HG03571 (cell line): ENCODE measurements around the gene ZBTB24.

Source experiments
- ATAC-seq: cut with Tn5 transposase; IDR thresholded peaks from one replicate; pipeline ENCODE4 v1.9.1; 2021; ENCODE audit not compliant: unreplicated experiment

Gene ZBTB24

DNA sequence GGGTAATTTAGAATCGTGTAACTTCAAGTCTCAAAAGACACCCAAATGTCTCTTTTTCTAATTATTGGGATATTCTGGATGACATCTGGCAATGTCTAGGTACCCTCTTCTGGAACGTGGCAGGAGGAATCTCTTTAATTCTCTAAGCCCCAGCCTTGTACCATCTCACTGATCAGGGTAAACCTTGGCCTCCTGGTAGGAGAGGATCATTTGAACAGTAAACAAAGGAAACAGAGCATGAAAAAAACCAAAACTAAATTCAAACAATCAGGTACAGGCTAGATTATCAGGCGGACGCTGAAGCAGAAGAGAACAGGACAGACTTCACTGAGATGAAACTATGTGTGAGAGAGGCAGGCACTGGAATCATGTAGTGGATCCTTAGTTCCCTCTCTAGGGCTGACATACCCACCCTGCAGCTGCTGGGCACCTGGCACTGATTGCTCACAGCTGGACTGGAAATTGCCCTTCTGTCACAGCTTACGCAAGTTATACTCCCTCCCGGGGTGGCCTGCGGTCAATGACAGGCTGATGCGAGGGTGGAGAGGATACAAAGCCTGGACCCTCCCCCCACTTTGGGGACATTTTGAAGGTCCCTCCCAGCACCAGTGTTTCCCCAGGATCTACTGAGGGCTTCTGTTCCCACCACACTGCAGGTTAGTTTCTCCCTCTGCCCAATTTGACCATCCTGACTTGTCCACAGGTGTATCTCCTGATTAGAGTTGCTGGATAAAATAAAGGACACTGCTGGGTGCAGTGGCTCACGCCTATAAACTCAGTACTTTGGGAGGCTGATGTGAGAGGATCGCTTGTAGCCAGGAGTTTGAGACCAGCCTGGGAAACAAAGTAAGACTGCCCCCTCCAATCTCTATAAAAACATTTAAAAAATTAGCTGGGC lies 20.6 kb upstream of the ZBTB24 start:
- no peak for ATAC-seq

DNA sequence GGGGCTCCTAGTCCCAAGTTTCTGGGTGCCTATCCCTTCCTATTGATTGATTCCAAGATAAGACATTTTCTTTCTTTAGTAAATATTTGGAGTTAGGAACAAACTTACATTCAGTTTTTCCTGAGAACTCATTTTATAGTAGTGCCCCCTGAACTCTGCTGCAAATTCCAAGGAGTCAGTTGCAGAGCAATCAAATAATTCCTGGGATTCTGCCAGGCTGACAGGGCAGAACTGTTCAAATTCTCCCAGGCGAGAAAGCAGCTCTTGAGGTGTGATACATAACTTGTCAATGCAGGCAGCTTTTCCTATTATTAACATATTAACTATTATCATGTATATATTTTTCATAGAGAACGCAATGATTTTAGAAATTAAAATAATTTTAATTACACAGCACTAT lies 15.9 kb upstream of the ZBTB24 start:
- no peak for ATAC-seq

DNA sequence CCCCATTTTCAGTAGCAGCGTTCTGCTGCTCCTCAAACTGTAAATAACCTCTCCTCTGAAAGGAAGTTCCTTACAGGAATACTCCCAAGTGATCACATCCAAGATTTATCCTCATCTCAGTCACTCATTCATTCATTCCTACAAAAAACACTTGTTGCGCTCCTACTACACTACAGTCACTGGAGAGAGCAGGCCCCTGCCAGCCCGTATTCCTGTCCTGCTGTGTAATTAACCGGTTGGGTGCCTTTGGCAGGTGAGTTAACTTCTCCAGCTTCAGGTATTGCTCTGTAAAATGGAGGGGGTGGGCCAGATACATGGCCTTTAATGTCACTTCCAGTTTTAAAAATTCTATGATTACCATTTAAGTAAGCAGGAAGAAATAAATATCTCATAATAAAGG lies 15.0 kb upstream of the ZBTB24 start:
- no peak for ATAC-seq

DNA sequence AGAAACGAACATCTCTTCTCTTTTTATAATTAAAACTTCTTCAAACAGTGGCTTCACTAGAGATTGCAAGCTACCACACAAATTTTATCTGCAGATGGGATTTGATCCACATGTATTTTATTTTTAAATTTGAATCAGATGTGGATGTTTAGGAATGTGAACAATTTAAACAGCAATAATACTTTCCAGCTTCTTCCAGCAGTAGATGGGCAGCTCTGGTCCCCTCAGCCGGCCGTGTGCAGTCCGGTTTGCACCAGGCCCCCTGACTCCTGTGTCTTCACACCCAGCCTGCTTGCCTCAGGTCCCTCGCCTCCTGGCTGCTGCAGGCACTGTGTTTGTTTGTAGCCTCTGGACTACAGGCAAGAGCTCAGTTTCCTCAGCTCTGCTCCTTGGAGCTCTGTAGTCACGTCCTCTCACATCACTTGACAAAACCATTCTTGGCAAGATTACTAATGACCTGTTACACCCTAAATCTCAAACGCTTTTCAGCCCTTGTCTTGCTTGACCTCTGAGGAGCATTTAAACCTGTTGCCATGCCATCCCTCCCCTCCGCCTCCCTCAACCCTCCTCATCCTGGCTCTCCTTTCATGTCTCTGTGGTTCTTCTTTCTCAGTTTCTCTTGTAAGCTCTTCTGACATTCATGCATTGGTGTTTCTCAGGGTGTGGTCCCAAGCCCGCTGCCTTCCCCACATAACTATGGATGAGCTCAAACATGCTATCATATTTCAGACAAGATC lies 13.2 kb upstream of the ZBTB24 start:
- no peak for ATAC-seq

DNA sequence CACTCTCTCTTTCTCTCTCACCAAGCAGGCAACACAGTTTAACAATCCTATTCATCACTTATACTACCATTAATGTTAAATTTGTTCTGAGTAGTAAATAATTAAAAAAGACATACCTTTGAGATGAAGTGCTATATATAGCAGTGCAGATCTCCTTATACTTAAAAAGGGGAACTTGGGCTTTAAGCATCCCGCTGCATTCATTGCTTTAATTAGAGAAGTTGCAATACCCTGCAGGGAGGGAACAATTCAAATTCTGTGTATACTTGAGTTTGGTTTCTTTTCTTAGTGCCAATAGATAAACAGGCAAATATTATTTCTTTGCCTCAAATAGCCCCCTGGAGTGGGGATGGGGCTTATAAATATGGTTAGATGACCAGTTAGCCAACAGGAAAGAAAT lies 10.8 kb upstream of the ZBTB24 start:
- ATAC-seq = no peak

DNA sequence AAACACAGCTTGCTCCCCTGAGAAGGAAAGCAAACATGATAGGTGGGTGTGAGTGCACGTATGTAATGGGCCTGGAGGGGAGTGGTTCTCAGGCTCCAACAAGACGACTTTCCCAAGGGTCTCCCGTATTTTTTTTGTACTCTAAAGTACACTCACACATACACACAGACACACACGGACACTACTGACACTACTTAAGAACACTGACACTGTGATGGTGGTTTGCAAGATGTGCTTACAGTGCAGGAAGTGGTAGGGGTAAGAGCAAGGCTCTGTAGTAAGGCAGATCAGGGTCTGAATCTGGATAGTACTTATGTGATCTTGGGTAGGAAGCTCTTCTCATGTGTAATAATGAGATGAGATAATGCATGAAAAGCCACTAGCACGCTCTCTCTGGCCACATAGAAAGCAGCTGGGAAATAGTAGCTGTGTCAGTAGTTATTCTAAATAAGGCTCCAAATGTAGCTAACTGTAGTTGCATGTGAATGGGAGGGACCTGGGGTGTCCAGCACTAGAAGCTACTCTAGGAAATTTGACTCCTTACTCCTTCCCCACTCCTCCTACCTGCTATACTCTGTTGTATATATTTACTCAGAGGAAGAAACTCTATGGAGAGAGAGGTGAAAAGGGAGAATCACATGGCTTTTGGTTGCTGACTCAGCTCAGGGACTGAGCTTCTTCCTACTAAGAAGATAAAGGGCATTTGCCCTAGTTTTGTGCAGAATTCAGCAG lies 8.4 kb upstream of the ZBTB24 start:
- ATAC-seq = no peak

DNA sequence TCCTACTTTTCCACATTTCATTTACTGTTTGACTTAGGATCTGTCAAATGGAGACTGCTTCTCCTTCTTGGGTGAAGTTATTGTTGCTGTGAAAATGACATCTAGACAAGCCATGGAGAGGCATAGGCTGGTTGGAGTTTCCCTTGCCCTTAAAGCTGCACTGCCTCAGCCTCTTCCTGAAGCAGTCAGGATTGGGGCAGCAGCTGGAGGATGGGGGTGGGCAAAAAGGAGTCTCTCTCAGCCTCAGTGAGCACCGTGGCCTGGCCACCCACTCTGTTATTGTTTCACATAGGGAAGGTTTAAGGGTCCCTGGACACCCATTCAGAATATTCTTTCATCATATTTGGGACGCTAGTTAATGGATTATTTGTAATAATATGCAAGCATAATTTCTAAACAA lies 7.7 kb upstream of the ZBTB24 start:
- ATAC-seq = no peak

DNA sequence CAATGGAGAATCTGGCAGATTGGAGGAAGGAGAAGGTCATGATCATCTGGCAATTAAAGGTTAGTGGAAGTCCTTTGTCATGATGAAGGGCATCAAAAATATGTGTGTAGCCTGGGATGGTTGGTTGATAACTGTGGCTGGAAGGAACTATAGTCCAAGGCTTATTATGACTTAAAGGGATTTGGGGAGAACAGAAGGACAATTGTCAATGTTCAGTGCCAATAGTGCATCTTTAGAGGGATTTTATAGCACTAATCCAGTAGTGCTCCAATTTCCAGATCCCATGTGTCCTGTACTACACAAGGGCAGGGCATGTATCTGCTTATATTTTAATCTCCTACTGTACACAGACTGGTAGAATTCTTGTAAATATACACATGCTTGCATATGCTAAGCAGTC lies 5.0 kb upstream of the ZBTB24 start:
- ATAC-seq = no peak

DNA sequence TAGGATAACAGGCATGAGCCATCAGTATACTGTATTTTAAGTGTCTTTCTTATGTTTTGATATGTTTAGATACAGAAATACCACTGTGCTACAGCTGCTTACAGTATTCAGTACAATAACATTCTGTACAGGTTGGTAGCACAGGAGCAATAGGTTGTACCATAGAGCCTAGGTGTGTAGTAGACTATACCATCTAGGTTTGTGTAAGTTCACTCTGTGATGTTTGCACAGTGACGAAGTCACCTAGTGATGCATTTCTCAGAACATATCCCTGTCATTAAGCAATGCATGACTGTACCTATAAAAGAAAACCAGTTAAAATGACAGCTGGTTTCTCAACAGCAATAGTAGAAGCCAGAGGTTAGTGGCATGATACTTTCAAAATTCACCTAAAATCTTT lies 3.0 kb upstream of the ZBTB24 start:
- ATAC-seq = no peak

DNA sequence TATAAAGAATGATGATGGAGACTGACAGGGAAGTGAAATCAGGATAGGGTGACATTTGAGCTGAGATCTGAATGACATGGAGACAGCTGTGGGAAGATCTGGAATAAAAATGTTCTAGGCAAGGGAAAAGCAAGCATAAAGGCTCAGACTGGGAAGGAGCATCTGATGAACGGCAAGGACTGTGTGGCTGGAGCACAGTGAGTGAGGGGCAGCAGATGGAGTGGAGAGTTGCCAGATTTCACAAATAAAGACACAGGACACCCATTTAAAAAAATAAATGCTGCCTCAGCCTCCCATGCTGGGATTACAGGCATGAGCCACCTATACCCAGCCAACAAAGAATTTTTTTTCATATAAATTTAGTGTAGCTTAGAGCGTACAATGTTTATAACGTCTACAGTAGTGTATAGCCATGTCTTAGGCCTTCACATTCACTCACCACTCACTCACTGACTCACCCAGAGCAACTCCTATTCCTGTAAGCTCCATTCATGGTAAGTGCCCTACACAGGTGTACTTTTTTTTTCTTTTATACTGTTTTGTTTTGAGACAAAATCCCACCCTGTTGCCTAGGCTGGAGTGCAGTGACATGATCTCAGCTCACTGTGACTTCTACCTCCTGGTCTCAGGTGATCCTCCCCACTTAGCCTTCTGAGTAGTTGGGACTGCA lies 2.4 kb upstream of the ZBTB24 start:
- ATAC-seq = no peak

DNA sequence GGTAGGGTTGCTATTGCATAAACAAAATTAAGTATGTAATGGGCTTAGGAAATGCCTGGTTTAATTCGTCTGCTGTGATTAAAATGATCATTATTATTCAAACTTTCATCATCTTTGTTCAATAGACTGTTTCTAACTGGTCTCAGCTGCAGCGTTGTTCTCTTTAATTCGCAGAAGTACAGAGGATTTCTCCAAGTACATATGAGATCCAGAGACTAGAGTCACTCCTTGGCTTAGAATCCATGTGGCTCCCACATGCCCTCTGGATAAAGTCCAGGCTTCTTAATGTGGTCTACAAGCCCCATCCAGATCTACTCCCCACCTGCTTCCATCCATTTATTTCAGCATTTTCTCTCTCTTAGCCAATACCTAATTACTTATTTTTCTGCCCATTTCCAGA lies 1.1 kb upstream of the ZBTB24 start:
- no peak for ATAC-seq

DNA sequence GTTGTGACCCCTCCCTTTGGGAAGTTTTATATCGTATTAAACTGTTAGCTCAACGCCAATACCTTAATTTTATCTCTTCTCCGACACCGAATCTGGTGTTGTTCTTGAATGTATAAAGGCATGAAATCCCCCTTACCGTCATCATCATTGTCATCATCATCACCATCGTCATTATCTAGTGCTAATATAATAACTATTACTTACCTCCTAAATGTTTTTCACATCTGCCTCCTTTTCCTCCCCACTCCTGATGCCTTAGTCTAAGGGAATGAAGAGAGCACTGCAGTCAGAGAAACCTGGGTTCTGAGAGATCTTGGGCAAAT lies 677 bp upstream of the ZBTB24 start:
- no peak for ATAC-seq

DNA sequence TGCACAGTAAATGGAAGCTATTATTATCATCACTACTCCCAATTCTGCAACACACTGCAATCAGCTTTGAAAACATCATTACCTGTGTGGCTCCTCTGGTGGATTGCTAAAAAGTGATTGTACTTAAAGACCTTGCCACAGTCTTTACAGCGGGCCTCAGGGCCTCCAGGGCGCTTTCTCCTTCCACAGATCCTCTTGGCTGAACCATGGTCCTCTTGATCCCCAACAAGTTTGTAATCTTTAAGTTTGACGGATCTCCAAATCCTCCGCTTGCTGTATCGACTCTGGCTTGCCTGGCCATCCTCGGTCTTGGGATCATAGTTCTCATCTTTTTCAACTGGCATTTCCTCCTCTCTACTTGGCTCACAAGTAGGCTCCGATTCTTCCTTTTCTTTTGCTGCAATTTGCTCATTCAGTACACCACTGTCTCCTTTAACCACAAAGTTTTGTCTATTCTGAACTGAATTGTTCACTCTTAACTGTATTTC lies 2.0 kb downstream of the ZBTB24 start:
- no peak for ATAC-seq

DNA sequence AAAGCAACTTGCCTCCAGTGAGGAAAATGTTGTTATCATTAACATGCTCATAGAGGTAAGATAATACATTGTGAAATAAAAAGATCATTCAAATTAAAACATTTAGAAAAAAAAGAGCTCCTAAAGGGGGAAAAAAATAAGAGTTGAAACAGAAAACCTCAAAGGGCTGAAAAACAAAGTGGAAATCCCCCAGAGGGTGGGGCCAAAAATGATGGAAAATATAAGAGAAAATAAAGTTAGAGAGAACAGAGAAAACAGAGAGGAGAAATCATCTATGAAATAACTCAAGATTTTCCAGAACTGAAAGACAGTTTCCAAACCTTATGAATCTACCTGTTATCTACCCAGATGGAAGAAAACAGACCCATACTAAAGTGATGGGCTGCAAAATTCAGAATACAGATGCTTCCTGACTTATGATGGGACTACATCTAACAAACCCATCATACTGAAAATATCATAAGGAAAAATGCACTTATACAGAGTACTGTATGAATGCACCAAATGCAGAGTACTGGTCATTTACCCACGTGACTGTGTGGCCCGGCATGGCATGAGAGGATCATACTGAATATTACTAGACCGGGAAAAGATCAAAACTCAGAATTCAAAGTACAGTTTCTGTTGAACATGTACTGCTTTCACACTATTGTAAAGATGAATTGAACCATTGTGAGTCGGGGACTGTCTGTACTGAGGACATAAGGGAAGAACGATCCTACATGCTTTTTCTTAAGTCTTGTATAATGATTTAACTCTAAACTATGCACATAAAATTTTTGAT lies 4.0 kb downstream of the ZBTB24 start:
- no peak for ATAC-seq

DNA sequence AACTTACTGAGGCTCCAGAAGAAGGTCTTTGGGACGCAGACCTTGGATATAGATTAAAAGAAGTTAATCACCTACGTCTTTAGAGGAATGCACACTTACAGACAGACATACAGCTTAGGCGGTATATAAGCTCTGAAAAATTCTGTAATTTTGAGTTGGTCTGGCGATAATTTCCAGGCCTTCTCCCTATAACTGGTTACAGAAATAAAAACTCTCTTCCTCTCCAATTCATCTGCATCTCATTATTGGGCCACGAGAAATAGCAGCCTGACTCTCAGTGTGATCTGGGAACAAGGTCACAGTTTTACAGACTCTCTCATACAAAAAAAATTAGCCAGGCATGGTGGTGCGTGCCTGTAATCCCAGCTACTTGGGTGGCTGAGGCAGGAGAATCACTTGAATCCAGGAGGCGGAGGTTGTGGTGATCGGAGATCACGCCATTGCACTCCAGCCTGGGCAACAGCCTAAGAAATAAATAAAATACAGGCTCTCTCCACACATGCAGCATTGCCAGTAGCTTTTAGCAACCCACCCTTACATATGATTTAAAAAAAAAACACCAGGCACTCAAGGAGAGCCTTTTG lies 4.7 kb downstream of the ZBTB24 start:
- ATAC-seq = no peak

DNA sequence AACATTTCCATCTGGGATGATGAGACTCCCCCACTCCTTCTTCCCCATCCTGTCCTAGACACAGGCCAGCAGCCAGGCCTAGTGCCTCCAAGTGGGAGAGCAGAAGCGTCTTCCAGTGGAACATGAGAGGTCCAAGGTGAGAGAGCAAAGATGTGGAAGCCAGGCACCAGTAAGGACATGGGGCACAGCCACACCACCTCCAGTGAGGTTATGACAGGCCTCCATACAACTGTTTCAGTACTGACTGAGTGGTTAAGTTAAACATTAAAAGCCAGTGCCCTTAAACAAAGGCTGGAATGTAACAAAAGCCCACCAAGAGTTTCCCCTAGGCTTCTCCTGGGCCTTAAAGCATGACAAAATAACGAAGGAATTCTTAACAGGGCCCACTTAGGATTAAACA lies 5.3 kb downstream of the ZBTB24 start:
- peak; percentile 52 for ATAC-seq

DNA sequence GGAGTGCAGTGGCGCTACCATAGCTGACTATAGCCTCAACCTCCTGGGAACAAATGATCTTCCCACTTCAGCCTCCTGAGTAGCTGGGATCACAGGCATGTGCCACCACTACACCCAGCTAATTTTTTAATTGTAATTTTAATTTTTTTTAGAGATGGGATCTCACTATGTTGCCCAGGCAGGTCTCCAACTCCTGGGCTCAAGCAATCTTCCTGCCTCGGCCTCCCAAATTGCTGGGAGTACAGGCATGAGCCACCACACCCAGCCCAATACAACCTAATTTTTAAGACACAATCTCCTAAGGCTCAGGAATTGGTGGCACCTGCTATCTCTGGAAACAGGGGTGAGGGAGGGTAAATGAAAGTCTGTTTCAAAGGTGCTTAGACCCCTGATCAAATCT lies 5.8 kb downstream of the ZBTB24 start:
- ATAC-seq = no peak

DNA sequence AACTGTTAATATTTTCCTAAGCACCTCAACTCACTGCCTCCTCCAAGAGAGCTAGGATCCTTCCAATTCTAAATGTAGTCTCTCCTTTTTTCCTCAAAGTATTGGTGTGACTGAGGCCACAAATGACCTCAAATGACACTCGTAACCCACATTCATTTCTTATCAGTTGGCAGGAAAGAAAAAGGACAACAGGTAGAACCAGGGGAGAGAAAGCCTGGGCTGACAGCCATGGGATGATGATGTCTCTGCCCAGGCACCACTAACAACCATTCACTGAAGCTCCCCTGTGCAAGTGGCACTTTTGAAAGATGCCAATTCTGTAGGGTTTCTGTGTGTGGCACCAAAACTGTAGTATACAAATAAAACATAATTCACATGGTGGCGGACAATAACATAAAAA lies 7.4 kb downstream of the ZBTB24 start:
- ATAC-seq = no peak

DNA sequence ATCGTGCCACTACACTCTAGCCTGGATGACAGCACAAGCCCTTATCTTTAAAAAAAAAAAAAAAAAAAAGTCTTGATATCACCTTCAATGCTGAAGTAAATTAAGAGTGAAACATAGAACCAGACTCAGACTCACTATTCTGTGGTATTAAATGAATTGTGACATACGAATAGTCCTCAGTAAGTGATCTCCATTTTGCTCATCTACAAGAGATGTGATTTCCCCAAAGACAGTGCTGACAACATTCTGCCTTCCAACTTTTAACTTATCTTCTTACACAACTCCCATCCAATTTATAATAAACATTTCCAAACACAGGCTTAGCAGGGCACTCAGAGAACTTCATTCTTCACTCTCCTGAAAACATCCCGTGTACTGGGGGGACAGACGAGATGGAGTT lies 8.0 kb downstream of the ZBTB24 start:
- ATAC-seq = no peak

DNA sequence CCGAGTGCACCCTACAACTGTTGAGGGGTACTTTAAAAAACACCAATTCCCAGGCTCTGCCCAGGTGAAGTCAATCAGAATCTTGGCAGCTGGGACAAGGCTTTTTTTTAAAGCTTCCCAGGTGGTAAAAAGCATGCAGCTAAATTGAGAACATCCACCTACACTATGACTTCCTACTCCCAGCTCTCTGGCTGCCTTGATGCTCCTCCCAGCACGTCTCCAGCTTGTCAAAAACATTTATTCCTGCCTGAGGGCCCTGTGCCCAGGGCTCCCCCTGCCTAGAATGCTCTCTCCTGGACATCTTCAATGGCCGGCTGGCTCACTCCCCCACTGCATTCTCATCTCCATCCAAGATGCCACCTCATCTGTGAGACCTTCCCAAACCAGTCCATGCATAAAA lies 9.9 kb downstream of the ZBTB24 start:
- no peak for ATAC-seq
